ENCODE data around the gene CBLB. TPM values are rescaled to one million over a fixed set of nuclear protein-coding genes. Genes with fewer than 3 reads are reported as not detected.

Gene CBLB
- total and polyA plus RNA-seq, 2 of the 4 experiments (the other 2 are of a cell fraction): 10.1 to 20.1 TPM

DNA sequence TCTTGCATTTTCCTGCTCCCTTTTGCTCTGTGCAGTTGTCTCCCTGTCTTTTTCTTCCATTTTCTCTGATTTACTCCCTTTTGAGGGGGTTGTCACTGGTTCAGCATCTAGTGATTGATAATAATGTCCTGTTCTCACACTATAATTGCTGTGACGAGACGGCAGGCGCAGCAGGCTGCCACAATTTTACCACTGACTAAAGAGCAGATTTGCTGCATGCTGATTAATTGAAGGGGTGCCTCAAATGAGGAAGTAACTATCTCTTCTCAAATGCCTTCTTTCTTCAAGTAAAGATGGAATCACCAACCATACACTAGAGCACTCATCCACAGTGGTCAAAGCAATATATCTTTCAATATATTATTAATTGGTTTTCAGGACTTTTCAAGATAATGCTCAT lies 219.3 kb downstream of the CBLB start:
- H4K5ac ChIP-seq (ENCODE audit: low read depth, low read length): no peak overlapping the region
- no peak overlapping the region for H3K18ac ChIP-seq (ENCODE audit: low read depth, low read length)
- no peaks in the 10 kb centered on the region for H4K20me1 ChIP-seq (ENCODE audit: insufficient read depth, low read length)
- ATAC-seq (ENCODE audit: low read depth) (no peak), DNase-seq (no peak)
- H3K9me3 ChIP-seq (ENCODE audit: control insufficient read depth, insufficient read depth, low read length): no peaks in the 10 kb centered on the region
- no peak for TF ChIP-seq CEBPB (IDR thresholded peaks at IDR 0.05; ENCODE audit: low read depth, low read length)
- TF ChIP-seq, protein P1, sequence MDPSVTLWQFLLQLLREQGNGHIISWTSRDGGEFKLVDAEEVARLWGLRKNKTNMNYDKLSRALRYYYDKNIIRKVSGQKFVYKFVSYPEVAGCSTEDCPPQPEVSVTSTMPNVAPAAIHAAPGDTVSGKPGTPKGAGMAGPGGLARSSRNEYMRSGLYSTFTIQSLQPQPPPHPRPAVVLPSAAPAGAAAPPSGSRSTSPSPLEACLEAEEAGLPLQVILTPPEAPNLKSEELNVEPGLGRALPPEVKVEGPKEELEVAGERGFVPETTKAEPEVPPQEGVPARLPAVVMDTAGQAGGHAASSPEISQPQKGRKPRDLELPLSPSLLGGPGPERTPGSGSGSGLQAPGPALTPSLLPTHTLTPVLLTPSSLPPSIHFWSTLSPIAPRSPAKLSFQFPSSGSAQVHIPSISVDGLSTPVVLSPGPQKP (IDR thresholded peaks at IDR 0.05; ENCODE audit: borderline replicate concordance, low read depth, low read length): no peak
- TF ChIP-seq, protein P2, sequence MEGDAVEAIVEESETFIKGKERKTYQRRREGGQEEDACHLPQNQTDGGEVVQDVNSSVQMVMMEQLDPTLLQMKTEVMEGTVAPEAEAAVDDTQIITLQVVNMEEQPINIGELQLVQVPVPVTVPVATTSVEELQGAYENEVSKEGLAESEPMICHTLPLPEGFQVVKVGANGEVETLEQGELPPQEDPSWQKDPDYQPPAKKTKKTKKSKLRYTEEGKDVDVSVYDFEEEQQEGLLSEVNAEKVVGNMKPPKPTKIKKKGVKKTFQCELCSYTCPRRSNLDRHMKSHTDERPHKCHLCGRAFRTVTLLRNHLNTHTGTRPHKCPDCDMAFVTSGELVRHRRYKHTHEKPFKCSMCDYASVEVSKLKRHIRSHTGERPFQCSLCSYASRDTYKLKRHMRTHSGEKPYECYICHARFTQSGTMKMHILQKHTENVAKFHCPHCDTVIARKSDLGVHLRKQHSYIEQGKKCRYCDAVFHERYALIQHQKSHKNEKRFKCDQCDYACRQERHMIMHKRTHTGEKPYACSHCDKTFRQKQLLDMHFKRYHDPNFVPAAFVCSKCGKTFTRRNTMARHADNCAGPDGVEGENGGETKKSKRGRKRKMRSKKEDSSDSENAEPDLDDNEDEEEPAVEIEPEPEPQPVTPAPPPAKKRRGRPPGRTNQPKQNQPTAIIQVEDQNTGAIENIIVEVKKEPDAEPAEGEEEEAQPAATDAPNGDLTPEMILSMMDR (conservative IDR thresholded peaks at IDR 0.05; ENCODE audit: low read depth, low read length): no peak
- TF ChIP-seq BHLHE40 (IDR thresholded peaks at IDR 0.05; ENCODE audit: low read depth, low read length): no peak
- TF ChIP-seq RAD21 (IDR thresholded peaks at IDR 0.05; ENCODE audit: low read length): no peak
- TF ChIP-seq FOS (IDR thresholded peaks at IDR 0.05; ENCODE audit: low read depth, low read length): no peak
- no peak for TF ChIP-seq MAFK (IDR thresholded peaks at IDR 0.05; ENCODE audit: low read depth, low read length)
- TF ChIP-seq, protein P3, sequence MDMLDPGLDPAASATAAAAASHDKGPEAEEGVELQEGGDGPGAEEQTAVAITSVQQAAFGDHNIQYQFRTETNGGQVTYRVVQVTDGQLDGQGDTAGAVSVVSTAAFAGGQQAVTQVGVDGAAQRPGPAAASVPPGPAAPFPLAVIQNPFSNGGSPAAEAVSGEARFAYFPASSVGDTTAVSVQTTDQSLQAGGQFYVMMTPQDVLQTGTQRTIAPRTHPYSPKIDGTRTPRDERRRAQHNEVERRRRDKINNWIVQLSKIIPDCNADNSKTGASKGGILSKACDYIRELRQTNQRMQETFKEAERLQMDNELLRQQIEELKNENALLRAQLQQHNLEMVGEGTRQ (IDR thresholded peaks at IDR 0.05; ENCODE audit: low read depth, low read length): no peak
- TF ChIP-seq RCOR1 (IDR thresholded peaks at IDR 0.05; ENCODE audit: insufficient replicate concordance, low read length): no peak
- no peak for TF ChIP-seq MXI1 (IDR thresholded peaks at IDR 0.05; ENCODE audit: borderline replicate concordance, low read depth, low read length)
- TF ChIP-seq RFX5 (IDR thresholded peaks at IDR 0.05; ENCODE audit: low read depth, low read length): no peak
- no peak for TF ChIP-seq POLR2A (IDR thresholded peaks at IDR 0.05; ENCODE audit: low read depth, low read length)
- TF ChIP-seq NFE2L2 (IDR thresholded peaks at IDR 0.05; ENCODE audit: low read depth, low read length): no peak
- no peak for TF ChIP-seq MAZ (IDR thresholded peaks at IDR 0.05; ENCODE audit: borderline replicate concordance, low read depth, low read length)
- no peak for TF ChIP-seq SMC3 (IDR thresholded peaks at IDR 0.05; ENCODE audit: low read depth, low read length)
- TF ChIP-seq CHD1 (IDR thresholded peaks at IDR 0.05; ENCODE audit: low read depth, low read length): no peak
- intact Hi-C loops (cut with micrococcal nuclease): no loop called here
- H3K4me2 ChIP-seq (ENCODE audit: low read depth, low read length): no peak overlapping the region
- H3K4me1 ChIP-seq (ENCODE audit: control insufficient read depth, insufficient read depth, low read length): no peaks in the 10 kb centered on the region
- no peak overlapping the region for H3K4me3 ChIP-seq (ENCODE audit: insufficient read depth, low read depth, low read length)
- WGBS, 2 experiments (ENCODE audit: extremely low coverage in 2 of 2, insufficient read length in 1 of 2): no CpG with 5 or more reads among the region's 3 CpGs
- H4K91ac ChIP-seq (ENCODE audit: insufficient read depth, low read depth, low read length): no peak overlapping the region
- no peaks in the 10 kb centered on the region for H3K36me3 ChIP-seq (ENCODE audit: control insufficient read depth, insufficient read depth, low read length)
- no peak overlapping the region for H3K23ac ChIP-seq (ENCODE audit: low read depth, low read length)
- no peaks in the 10 kb centered on the region for H3K9me1 ChIP-seq (ENCODE audit: insufficient read depth, low read length)
- H3K14ac ChIP-seq (replicated peaks; ENCODE audit: low read depth, low read length): no peak overlapping the region
- H2BK5ac ChIP-seq (ENCODE audit: low read depth, low read length, poor library complexity, severe bottlenecking): no peak overlapping the region
- ChIA-PET CTCF (no interaction called here), POLR2A (ENCODE audit: unreplicated experiment) (no interaction called here)
- H3K27me3 ChIP-seq (ENCODE audit: control insufficient read depth, insufficient read depth, low read length): no peaks in the 10 kb centered on the region
- no peak overlapping the region for H2BK120ac ChIP-seq (ENCODE audit: low read depth, low read length)
- H3K4ac ChIP-seq (ENCODE audit: low read depth, low read length): no peak overlapping the region
- no peak overlapping the region for H2BK20ac ChIP-seq (ENCODE audit: low read depth, low read length)
- BruUV-seq (replicated peaks): no TSS peak
- dilution Hi-C loops (cut with HindIII; ENCODE audit: low sequenced_read_pairs, unreplicated experiment): no loop called here
- no peak overlapping the region for H3K9ac ChIP-seq (ENCODE audit: low read depth, low read length)
- H4K8ac ChIP-seq (ENCODE audit: low read depth in 2 of 2, low read length in 2 of 2): no peak overlapping the region
- no peak overlapping the region for H2AFZ ChIP-seq (replicated peaks; ENCODE audit: low read length, poor library complexity)
- no peak overlapping the region for H2AK9ac ChIP-seq (replicated peaks; ENCODE audit: low read depth, low read length, poor library complexity)
- no peak overlapping the region for H3K27ac ChIP-seq (ENCODE audit: insufficient read depth, low read length)
- no peaks in the 10 kb centered on the region for H3K79me1 ChIP-seq (ENCODE audit: low read depth in 1 of 2, low read length in 2 of 2)
- in situ Hi-C loops (cut with MboI; ENCODE audit: low sequenced_read_pairs): no loop called here
- no peak overlapping the region for H3K56ac ChIP-seq (ENCODE audit: extremely low read depth, insufficient read depth, low read length)
- no peak overlapping the region for H2BK15ac ChIP-seq (ENCODE audit: low read depth, low read length)
- no peak overlapping the region for H2AK5ac ChIP-seq (ENCODE audit: low read depth, low read length)
